ENCODE measurements around the gene FADS2.

DNA sequence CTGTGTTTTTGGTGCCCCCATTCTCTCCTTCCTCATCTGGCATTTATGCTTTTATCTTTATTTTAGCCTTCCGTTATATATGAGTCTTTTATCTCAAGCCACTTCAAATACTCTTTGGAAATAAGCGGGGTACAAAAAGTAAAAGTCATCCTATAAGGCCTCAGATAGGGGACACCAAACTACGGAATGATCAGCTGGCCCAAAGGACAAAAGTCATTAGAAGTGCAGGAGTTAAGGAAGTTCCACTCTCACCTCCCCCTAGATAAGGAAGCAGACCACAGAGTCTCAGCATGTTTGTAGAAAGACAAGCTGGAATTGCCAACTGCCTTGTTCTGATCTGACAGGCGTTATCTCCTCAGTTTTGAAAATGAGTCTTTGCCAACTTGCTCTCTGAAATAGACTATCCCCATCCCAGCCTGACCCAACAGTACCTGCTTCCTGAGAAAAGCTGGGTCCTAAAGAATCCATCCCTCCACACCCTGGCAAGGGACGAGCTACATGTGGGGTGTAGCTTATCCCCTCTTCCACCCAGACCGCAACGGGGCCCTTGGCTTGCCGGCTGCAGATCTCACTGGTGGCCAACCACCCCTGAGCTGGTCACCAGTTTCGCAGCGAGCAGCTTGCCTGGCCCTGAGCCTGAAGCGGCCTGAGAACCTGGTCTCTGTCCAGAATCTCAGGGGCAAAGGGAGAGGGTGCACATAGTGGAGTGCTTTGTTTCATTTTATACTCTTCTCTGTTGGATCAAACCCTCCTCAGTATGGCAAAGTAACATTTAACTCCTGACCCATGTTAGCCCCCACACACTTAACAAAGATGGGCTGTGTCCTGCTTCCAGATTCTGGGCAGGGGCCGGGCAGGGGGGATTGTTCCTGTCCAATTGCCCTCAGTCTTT, 13.8 kb downstream of the FADS2 start:
- TF ChIP-seq, protein P1, sequence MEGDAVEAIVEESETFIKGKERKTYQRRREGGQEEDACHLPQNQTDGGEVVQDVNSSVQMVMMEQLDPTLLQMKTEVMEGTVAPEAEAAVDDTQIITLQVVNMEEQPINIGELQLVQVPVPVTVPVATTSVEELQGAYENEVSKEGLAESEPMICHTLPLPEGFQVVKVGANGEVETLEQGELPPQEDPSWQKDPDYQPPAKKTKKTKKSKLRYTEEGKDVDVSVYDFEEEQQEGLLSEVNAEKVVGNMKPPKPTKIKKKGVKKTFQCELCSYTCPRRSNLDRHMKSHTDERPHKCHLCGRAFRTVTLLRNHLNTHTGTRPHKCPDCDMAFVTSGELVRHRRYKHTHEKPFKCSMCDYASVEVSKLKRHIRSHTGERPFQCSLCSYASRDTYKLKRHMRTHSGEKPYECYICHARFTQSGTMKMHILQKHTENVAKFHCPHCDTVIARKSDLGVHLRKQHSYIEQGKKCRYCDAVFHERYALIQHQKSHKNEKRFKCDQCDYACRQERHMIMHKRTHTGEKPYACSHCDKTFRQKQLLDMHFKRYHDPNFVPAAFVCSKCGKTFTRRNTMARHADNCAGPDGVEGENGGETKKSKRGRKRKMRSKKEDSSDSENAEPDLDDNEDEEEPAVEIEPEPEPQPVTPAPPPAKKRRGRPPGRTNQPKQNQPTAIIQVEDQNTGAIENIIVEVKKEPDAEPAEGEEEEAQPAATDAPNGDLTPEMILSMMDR (IDR thresholded peaks at IDR 0.05; ENCODE audit: insufficient read depth, low read length): no peak
- TF ChIP-seq POLR2AphosphoS5 (IDR thresholded peaks at IDR 0.05; ENCODE audit: low read depth) (no peak), SPI1 (IDR thresholded peaks at IDR 0.05; ENCODE audit: borderline replicate concordance, low read depth) (no peak), GABPA (IDR thresholded peaks at IDR 0.05; ENCODE audit: low read depth) (no peak)
- TF ChIP-seq, protein P2, sequence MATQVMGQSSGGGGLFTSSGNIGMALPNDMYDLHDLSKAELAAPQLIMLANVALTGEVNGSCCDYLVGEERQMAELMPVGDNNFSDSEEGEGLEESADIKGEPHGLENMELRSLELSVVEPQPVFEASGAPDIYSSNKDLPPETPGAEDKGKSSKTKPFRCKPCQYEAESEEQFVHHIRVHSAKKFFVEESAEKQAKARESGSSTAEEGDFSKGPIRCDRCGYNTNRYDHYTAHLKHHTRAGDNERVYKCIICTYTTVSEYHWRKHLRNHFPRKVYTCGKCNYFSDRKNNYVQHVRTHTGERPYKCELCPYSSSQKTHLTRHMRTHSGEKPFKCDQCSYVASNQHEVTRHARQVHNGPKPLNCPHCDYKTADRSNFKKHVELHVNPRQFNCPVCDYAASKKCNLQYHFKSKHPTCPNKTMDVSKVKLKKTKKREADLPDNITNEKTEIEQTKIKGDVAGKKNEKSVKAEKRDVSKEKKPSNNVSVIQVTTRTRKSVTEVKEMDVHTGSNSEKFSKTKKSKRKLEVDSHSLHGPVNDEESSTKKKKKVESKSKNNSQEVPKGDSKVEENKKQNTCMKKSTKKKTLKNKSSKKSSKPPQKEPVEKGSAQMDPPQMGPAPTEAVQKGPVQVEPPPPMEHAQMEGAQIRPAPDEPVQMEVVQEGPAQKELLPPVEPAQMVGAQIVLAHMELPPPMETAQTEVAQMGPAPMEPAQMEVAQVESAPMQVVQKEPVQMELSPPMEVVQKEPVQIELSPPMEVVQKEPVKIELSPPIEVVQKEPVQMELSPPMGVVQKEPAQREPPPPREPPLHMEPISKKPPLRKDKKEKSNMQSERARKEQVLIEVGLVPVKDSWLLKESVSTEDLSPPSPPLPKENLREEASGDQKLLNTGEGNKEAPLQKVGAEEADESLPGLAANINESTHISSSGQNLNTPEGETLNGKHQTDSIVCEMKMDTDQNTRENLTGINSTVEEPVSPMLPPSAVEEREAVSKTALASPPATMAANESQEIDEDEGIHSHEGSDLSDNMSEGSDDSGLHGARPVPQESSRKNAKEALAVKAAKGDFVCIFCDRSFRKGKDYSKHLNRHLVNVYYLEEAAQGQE (IDR thresholded peaks at IDR 0.05; ENCODE audit: insufficient replicate concordance, low read depth): no peak
